Loucy (cell line): ENCODE measurements around the gene CHPF.

Experiments
- H2AFZ ChIP-seq: fragments of 200-600 bp; sonication (generic); 2 replicates; pipeline ENCODE4 v1.6.0; 2016; ENCODE audit warnings: antibody characterized with exemption, mild to moderate bottlenecking, low read length, moderate library complexity
- H3F3A ChIP-seq: fragments of 200-600 bp; 2 replicates; pipeline ENCODE4 v1.6.0; 2016; ENCODE audit warnings: antibody characterized with exemption, low read depth, mild to moderate bottlenecking
- H3K27me3 ChIP-seq: fragments of 200-600 bp; sonication (generic); 2 replicates; pipeline ENCODE4 v1.6.1; 2014; ENCODE audit warnings: low read length, mild to moderate bottlenecking; ENCODE audit not compliant: insufficient read depth, poor library complexity, severe bottlenecking
- H3K36me3 ChIP-seq: fragments of 200-600 bp; sonication (generic); 2 replicates; pipeline ENCODE4 v1.6.1; 2016; ENCODE audit warnings: low read length; ENCODE audit not compliant: insufficient read depth
- H3K4me1 ChIP-seq: fragments of 200-600 bp; sonication (generic); 2 replicates; pipeline ENCODE4 v1.5.1; 2014; ENCODE audit warnings: low read length, mild to moderate bottlenecking; ENCODE audit not compliant: insufficient read depth, poor library complexity, severe bottlenecking
- H3K4me2 ChIP-seq: fragments of 200-600 bp; sonication (generic); 2 replicates; pipeline ENCODE4 v1.6.0; 2014; ENCODE audit warnings: antibody characterized with exemption, low read length, low read depth, mild to moderate bottlenecking; ENCODE audit not compliant: poor library complexity, severe bottlenecking
- H3K4me3 ChIP-seq: fragments of 200-600 bp; sonication (generic); 2 replicates; pipeline ENCODE4 v1.5.1; 2014; ENCODE audit warnings: low read length, mild to moderate bottlenecking, mixed read lengths; ENCODE audit not compliant: poor library complexity, severe bottlenecking
- H3K79me2 ChIP-seq: fragments of 200-600 bp; sonication (generic); 2 replicates; pipeline ENCODE4 v1.6.1; 2014; ENCODE audit warnings: low read length; ENCODE audit not compliant: insufficient read depth
- H3K9ac ChIP-seq: fragments of 200-600 bp; sonication (generic); 2 replicates; pipeline ENCODE4 v1.6.0; 2014; ENCODE audit warnings: mild to moderate bottlenecking, low read depth, low read length, moderate library complexity; ENCODE audit not compliant: poor library complexity, severe bottlenecking
- H3K9me2 ChIP-seq: fragments of 200-600 bp; sonication (generic); replicated peaks from 2 replicates; pipeline ENCODE4 v1.6.1; 2016; ENCODE audit warnings: low read depth, low read length, mixed read lengths
- H3K9me3 ChIP-seq: fragments of 200-600 bp; sonication (generic); 2 replicates; pipeline ENCODE4 v1.6.1; 2014; ENCODE audit warnings: mild to moderate bottlenecking, antibody characterized with exemption, low read length, low read depth; ENCODE audit not compliant: insufficient read depth
- H4K20me1 ChIP-seq: fragments of 200-600 bp; sonication (generic); 2 replicates; pipeline ENCODE4 v1.6.0; 2014; ENCODE audit warnings: antibody characterized with exemption, low read length, mild to moderate bottlenecking; ENCODE audit not compliant: insufficient read depth, poor library complexity, severe bottlenecking
- CTCF ChIP-seq: fragments of 200-600 bp; sonication (generic); conservative IDR thresholded peaks from 2 replicates; pipeline ENCODE4 v1.5.1; 2014; ENCODE audit warnings: mild to moderate bottlenecking, antibody characterized with exemption, low read length
- EZH2phosphoT487 ChIP-seq: fragments of 200-600 bp; IDR thresholded peaks from 2 replicates; pipeline ENCODE4 v1.6.1; 2018; ENCODE audit warnings: antibody characterized with exemption, mild to moderate bottlenecking, moderate library complexity, borderline replicate concordance

Gene CHPF

GRCh38 chr2:219543596-219544358 is at the start of gene CHPF, which contains the start of gene TMEM198:
Gene CHPF (minus strand): TSS chr2:219543809. CDS start chr2:219543538, 271 bp downstream.
Gene TMEM198 (plus strand): TSS chr2:219544028. CDS start chr2:219544728, 700 bp downstream.
- Histone ChIP-seq H3K27me3 (no peaks in the 10 kb centered on the region), H3K4me1 (peaks cover 10% of the 10 kb centered on the region), H3K9ac (peak within 1 kb of the TSS; percentile 60), H3K79me2 (no peaks in the 10 kb centered on the region), H2AFZ (peak within 1 kb of the TSS; percentile 93), H3K9me2 (no peaks in the 10 kb centered on the region), H3K36me3 (no peaks in the 10 kb centered on the region), H3K4me3 (peak within 1 kb of the TSS; percentile 71), H3K9me3 (no peaks in the 10 kb centered on the region), H3F3A (no peaks in the 10 kb centered on the region), H3K4me2 (peak within 1 kb of the TSS; percentile 85), H4K20me1 (peaks cover 7% of the 10 kb centered on the region)
- TF ChIP-seq CTCF (no peak), EZH2phosphoT487 (no peak)

- H3K4me1 ChIP-seq, result peaks cover 6% of the 10 kb centered on the region
These were observed 49.5 kb upstream of the CHPF start for GRCh38 chr2:219593154-219593553.

GRCh38 chr2:219592736-219593135 is 49.1 kb upstream of the CHPF start:
- Histone ChIP-seq H4K20me1 (no peaks in the 10 kb centered on the region), H3K79me2 (no peaks in the 10 kb centered on the region), H3K9ac (no peak overlapping the region), H3K4me2 (no peak overlapping the region), H3K9me2 (no peaks in the 10 kb centered on the region), H3K36me3 (no peaks in the 10 kb centered on the region), H3K4me1 (peaks cover 6% of the 10 kb centered on the region), H3K9me3 (no peaks in the 10 kb centered on the region), H3K4me3 (no peak overlapping the region), H3K27me3 (no peaks in the 10 kb centered on the region), H2AFZ (no peak overlapping the region), H3F3A (no peaks in the 10 kb centered on the region)
- TF ChIP-seq EZH2phosphoT487 (no peak), CTCF (no peak)

More at GRCh38 chr2:219593154-219593553, 49.5 kb upstream of the CHPF start:
- no peak for TF ChIP-seq CTCF
- no peak for TF ChIP-seq EZH2phosphoT487
- Histone ChIP-seq H3K79me2 (peaks cover 2% of the 10 kb centered on the region; the same call in 1 of the 2 replicates), H2AFZ (no peak overlapping the region), H3F3A (no peaks in the 10 kb centered on the region), H3K9me2 (no peaks in the 10 kb centered on the region), H3K9me3 (no peaks in the 10 kb centered on the region), H3K9ac (no peak overlapping the region), H3K27me3 (no peaks in the 10 kb centered on the region), H3K36me3 (no peaks in the 10 kb centered on the region), H3K4me2 (no peak overlapping the region), H4K20me1 (no peaks in the 10 kb centered on the region), H3K4me3 (no peak overlapping the region)
